Right lobe of liver (tissue), 6 donors: ENCODE results near the gene HCST. TPM values are rescaled to one million over a fixed set of nuclear protein-coding genes. Genes with fewer than 3 reads are reported as not detected.

Experiments used
- ATAC-seq, 4 donors: fragments of 200-7000 bp; cut with Tn5 transposase; one replicate each; pipeline ENCODE4 v1.9.1; 2020; ENCODE audit warnings: mild to moderate bottlenecking in 4 of 4, moderate library complexity in 4 of 4
- DNase-seq, 3 donors: peaks; one replicate each; pipeline ENCODE4 v3.0.0-alpha.2; 2020
- H3K27ac ChIP-seq, 3 donors: fragments of 200-600 bp; one replicate each; pipeline ENCODE4 v1.8.0; 2022
- H3K27me3 ChIP-seq, 2 donors: fragments of 200-600 bp; one replicate each; pipeline ENCODE4 v1.8.0; 2022
- H3K36me3 ChIP-seq, 4 donors: fragments of 200-600 bp; sonication (generic) in 1 of 4; one replicate each; pipeline versions ENCODE4 v1.5.1 to v1.8.0; 2017 to 2022; ENCODE audit warnings: control low read depth in 1 of 4
- H3K4me1 ChIP-seq, 4 donors: fragments of 200-600 bp; sonication (generic) in 1 of 4; one replicate each; pipeline versions ENCODE4 v1.5.1 to v1.8.0; 2017 to 2022; ENCODE audit warnings: control low read depth in 1 of 4
- H3K4me3 ChIP-seq, 3 donors: fragments of 200-600 bp; one replicate each; pipeline ENCODE4 v1.8.0; 2022
- H3K9me3 ChIP-seq, 4 donors: fragments of 200-600 bp; sonication (generic) in 1 of 4; one replicate each; pipeline versions ENCODE4 v1.5.1 to v1.8.0; 2017 to 2022; ENCODE audit warnings: control low read depth in 1 of 4
- CTCF ChIP-seq, 4 donors: fragments of 200-600 bp in 3 of 4; fragments of 450-650 bp in 1 of 4; IDR thresholded peaks; one replicate each; pipeline versions ENCODE4 v1.5.1 to v1.8.0; 2016 to 2022; ENCODE audit warnings: antibody characterized with exemption in 4 of 4, mild to moderate bottlenecking in 2 of 4
- POLR2A ChIP-seq: fragments of 450-650 bp; IDR thresholded peaks from one replicate; pipeline ENCODE4 v1.6.1; 2017; ENCODE audit warnings: antibody characterized with exemption, mild to moderate bottlenecking
- WGBS: methylation state at CpG from one replicate; pipeline ENCODE4 v1.1.6; 2018; ENCODE audit warnings: low coverage, low lambda C conversion rate; ENCODE audit not compliant: insufficient coverage; ENCODE audit errors: missing lambda C conversion rate; 5-methylcytosine and 5-hydroxymethylcytosine counted together
- intact Hi-C, 2 donors: fragments of 100-400 bp; cut with DNase I; formaldehyde crosslinking; loops; one replicate each; pipeline versions ENCODE4 v1.11.2 to v1.14.1; 2022
- total RNA-seq, 6 experiments: library from RNA; depleted of rRNA in 2 of 6; stranded (reverse); fragments of >200 nt in 2 of 6; fragmentation: NEBNext Ultra II Directional in 3 of 6; extraction: Animal tissue kit (Norgen Biotek cat#: 25700) in 3 of 6; gene quantifications; one replicate each; pipeline versions ENCODE4 v1.1.0 to v1.2.4, GENCODE V29; 2016 to 2023
- donor health status: DM: no; HTN: yes; CAD: no.
- donor health status: DM: no; HTN: no; CAD: no.
- donor health status: DM: no; HTN: no; CAD: no.
- donor health status: DM: no; HTN: yes; CAD: no.
- donor health status: DM: no; HTN: yes; CAD: no.

The HCST gene
- total RNA-seq, 6 experiments from 2014 or later = 1.7 to 4.2 (median 2.4) TPM; not detected in 1

DNA sequence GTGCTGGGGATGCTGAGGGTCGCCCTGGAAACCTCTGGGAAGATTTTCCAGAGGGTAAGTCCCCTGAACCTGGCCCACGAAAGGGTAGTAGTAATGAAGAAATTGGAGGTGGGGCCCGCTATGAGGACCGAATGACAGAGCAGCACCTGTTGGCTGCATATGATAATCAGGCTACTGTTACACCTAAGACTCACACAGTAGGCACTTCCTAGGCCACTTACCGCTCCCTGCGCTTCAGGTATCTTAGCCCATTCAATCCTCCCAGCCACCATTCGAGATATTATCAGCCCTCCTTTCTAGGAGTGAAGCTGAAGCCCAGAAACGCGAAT lies 29.5 kb downstream of the HCST start:
- peaks cover 0 to 19% (median 4%) of the 10 kb centered on the region in 4 donors for H3K4me1 ChIP-seq
- no peaks in the 10 kb centered on the region for H3K36me3 ChIP-seq
- no peaks in the 10 kb centered on the region for H3K9me3 ChIP-seq
- intact Hi-C loops = no loop called here
- no peaks in the 10 kb centered on the region for H3K27me3 ChIP-seq
- no peak for ATAC-seq
- DNase-seq = no peak
- no peak for TF ChIP-seq POLR2A
- peak in 1 of 4 donors; percentile 1 for TF ChIP-seq CTCF (IDR thresholded peaks at IDR 0.05)
- WGBS = 0% methylated on average over 2 of the region's 9 CpGs
- no peak overlapping the region for H3K4me3 ChIP-seq
- H3K27ac ChIP-seq = no peak overlapping the region

- DNase-seq (no peak), ATAC-seq (no peak)
- peaks cover 0 to 25% (median 4%) of the 10 kb centered on the region in 4 donors for H3K4me1 ChIP-seq
These were observed 30.1 kb downstream of the HCST start for GRCh38 chr19:35932291-35932936.

GRCh38 chr19:35935911-35936737 lies 33.8 kb downstream of the HCST start, which contains the start of gene LRFN3:
Gene LRFN3, plus strand, starts transcription at chr19:35936374. Its CDS starts 3,052 bp downstream, at chr19:35939426.
- peak within 1 kb of the TSS in 2 of 3 donors; percentile 5 to 13 for H3K27ac ChIP-seq
- no peak for TF ChIP-seq POLR2A
- TF ChIP-seq CTCF (IDR thresholded peaks at IDR 0.05) = no peak
- DNase-seq (peak; percentile 71 to 75 (median 72)), ATAC-seq (peak; percentile 29 to 57 (median 39))
- H3K4me1 ChIP-seq = peaks cover 0 to 25% (median 3%) of the 10 kb centered on the region in 4 donors
- 4% methylated on average over 49 of the region's 68 CpGs for WGBS
- no peaks in the 10 kb centered on the region for H3K27me3 ChIP-seq
- intact Hi-C loops = loop anchor here (5.0 kb wide), 2 partner anchors 54 to 59 kb away; no protein-coding TSS in a partner anchor
- no peaks in the 10 kb centered on the region for H3K9me3 ChIP-seq
- peak within 1 kb of the TSS; percentile 44 to 59 (median 56) for H3K4me3 ChIP-seq
- peaks cover 0 to 2% (median 0%) of the 10 kb centered on the region in 4 donors for H3K36me3 ChIP-seq

More at GRCh38 chr19:35932291-35932936, 30.1 kb downstream of the HCST start:
- H3K27ac ChIP-seq = no peak overlapping the region
- no peaks in the 10 kb centered on the region for H3K27me3 ChIP-seq
- TF ChIP-seq CTCF (IDR thresholded peaks at IDR 0.05) (no peak), POLR2A (no peak)
- intact Hi-C loops = no loop called here
- no peaks in the 10 kb centered on the region for H3K9me3 ChIP-seq
- H3K36me3 ChIP-seq = no peaks in the 10 kb centered on the region
- H3K4me3 ChIP-seq = no peak overlapping the region
- WGBS = 27% methylated on average over 4 of the region's 7 CpGs

GRCh38 chr19:35936738-35937268 lies 34.5 kb downstream of the HCST start:
- TF ChIP-seq CTCF (IDR thresholded peaks at IDR 0.05) (no peak), POLR2A (no peak)
- intact Hi-C loops = loop anchor here (5.0 kb wide), 2 partner anchors 55 to 60 kb away; no protein-coding TSS in a partner anchor
- Histone ChIP-seq H3K4me3 (peak overlapping the region; percentile 44 to 59 (median 56)), H3K27ac (peak overlapping the region in 2 of 3 donors; percentile 5 to 13), H3K9me3 (no peaks in the 10 kb centered on the region), H3K4me1 (peaks cover 0 to 23% (median 2%) of the 10 kb centered on the region in 4 donors), H3K27me3 (no peaks in the 10 kb centered on the region), H3K36me3 (peaks cover 0 to 2% (median 0%) of the 10 kb centered on the region in 4 donors)
- ATAC-seq (no peak), DNase-seq (no peak)
- WGBS = 13% methylated on average over 8 of the region's 11 CpGs
